C4-2B (cell line): Measurements from ENCODE around the gene VARS1.

Source experiments
- H3K27ac ChIP-seq: fragments of 450-650 bp; 2 replicates; pipeline ENCODE4 v1.5.1; 2017
- ZFX ChIP-seq: fragments of 450-650 bp; IDR thresholded peaks from 2 replicates; pipeline ENCODE4 v1.6.1; 2017
- TF ChIP-seq, protein P1 (sequence below): fragments of 450-650 bp; conservative IDR thresholded peaks from 2 replicates; pipeline ENCODE4 v1.5.1; 2017; ENCODE audit warnings: mild to moderate bottlenecking

The VARS1 gene

DNA sequence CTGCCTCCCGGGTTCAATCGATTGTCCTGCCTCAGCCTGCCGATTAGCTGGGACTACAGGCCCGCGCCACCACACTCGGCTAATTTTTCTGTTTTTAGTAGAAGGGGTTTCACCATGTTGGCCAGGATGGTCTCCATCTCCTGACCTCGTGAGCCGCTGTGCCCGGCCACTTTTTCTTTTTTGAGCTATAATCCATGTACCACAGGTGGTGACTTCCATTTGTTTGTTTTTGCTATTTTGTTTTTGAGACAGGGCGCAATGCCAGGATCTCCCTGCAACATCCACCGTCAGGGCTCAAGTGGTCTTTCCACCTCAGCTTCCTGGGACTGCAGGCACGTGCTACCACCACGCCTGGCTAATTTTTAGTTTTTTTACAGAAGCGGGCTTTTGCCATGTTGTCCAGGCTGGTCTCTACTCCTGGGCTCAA, 40.5 kb upstream of the VARS1 start:
- peak overlapping the region; percentile 97 for H3K27ac ChIP-seq
- TF ChIP-seq, protein P1, sequence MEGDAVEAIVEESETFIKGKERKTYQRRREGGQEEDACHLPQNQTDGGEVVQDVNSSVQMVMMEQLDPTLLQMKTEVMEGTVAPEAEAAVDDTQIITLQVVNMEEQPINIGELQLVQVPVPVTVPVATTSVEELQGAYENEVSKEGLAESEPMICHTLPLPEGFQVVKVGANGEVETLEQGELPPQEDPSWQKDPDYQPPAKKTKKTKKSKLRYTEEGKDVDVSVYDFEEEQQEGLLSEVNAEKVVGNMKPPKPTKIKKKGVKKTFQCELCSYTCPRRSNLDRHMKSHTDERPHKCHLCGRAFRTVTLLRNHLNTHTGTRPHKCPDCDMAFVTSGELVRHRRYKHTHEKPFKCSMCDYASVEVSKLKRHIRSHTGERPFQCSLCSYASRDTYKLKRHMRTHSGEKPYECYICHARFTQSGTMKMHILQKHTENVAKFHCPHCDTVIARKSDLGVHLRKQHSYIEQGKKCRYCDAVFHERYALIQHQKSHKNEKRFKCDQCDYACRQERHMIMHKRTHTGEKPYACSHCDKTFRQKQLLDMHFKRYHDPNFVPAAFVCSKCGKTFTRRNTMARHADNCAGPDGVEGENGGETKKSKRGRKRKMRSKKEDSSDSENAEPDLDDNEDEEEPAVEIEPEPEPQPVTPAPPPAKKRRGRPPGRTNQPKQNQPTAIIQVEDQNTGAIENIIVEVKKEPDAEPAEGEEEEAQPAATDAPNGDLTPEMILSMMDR: no peak
- no peak for TF ChIP-seq ZFX

DNA sequence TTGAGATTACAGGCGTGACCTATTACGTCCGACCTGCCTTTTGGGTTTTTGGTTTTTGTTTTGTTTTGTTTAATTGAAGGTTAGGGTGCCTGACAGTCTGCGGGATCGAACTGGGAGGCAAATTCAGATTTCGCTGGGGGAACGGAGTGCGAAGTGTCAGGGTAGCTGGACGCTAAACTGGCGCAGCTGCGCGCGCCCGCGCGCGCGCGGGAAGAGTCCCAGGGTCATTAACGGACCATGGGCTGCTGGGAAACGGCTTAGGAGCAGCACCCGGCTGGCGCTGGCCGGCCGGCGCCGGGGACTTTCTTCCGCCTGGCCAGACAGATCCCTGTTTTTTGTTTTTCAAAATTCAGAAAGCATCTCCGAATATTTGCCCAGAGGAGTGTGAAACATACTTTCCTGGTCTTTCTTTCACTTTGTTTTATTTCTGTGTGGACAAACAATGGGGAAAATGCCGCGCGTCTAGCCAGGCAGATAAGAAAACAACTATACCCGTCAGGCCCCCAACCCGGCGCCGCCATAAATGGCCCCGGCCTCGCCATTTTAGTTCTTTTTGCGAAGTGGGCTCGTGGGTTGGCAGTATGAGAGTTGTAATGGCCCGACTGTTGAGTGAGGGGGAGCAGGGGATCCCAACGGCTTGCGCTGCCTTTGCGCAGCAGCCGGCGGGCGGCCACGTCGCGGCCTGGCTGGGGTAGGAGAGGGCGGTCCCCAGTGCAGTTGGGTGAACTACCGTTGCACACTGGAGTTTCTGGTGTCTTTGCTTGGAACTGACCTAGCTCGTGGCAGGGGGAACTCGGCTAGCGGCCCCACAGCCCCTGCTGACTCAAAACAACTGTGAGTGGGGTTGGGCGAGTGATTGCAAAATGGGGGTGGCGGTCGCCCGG, 39.1 kb upstream of the VARS1 start:
- TF ChIP-seq, protein P1: no peak
- TF ChIP-seq ZFX: no peak
- H3K27ac ChIP-seq: peak overlapping the region; percentile 97

DNA sequence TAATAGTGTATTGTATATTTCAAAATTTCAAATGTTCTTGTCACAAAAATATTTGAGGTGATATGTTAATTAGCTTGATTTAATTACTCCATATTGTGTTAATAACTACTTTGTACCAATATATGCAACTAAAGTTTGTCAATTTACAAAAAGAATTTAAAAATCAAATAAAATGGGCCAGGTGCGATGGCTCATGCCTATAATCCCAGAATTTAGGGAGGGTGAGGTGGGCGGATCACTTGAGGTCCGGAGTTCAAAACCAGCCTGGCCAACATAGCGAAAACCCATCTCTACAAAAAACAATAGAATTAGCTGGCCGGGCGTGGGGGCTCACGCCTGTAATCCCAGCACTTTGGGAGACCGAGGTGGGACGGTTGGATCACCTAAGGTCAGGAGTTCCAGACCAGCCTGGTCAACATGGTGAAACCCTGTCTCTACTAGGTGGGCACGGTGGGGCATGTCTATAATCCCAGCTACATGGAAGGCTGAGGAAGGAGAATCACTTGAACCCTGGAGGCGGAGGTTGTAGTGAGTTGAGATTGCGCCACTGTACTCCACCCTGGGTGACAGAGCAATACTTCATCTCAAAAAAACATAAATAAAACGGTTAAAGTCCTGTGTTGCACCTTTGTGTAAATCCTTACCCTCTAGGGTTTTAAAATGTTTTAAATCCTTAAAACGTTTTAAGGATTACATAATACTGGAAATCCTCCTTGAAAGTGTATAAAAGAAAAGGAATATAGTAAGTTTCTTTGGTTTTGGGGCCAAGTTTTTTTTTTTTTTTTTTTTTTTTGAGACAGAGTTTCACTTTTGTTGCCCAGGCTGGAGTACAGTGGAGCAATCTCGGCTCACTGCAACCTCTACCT, 36.0 kb upstream of the VARS1 start:
- TF ChIP-seq, protein P1: no peak
- no peak for TF ChIP-seq ZFX
- H3K27ac ChIP-seq: peak overlapping the region; percentile 52; the same call in 1 of the 2 replicates

DNA sequence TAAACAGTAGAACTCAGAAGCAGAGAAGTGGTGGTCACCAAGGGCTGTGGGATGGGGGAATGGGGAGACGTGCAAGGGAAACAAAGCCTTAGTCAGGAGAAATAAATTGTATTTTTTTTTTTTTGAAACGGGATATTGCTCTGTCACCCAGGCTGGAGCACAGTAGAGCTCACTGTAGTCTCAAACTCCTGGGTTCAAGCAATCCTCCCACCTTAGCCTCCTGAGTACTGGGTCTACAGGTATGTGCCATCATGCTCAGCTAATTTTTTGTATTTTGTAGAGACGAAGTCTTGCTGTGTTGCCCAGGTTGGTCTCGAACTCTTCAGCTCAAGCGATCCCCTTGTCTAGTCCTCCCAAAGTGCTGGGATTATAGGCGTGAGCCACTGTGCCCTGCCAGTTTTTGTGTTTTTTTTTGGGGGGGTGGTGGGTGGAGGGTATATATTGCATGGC, 35.4 kb upstream of the VARS1 start:
- TF ChIP-seq, protein P1: no peak
- no peak for TF ChIP-seq ZFX
- H3K27ac ChIP-seq: peak overlapping the region; percentile 52

DNA sequence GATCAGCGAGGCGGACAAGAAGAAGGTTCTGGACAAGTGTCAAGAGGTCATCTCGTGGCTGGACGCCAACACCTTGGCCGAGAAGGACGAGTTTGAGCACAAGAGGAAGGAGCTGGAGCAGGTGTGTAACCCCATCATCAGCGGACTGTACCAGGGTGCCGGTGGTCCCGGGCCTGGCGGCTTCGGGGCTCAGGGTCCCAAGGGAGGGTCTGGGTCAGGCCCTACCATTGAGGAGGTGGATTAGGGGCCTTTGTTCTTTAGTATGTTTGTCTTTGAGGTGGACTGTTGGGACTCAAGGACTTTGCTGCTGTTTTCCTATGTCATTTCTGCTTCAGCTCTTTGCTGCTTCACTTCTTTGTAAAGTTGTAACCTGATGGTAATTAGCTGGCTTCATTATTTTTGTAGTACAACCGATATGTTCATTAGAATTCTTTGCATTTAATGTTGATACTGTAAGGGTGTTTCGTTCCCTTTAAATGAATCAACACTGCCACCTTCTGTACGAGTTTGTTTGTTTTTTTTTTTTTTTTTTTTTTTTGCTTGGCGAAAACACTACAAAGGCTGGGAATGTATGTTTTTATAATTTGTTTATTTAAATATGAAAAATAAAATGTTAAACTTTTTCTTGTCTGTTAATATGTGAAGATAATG, 34.2 kb upstream of the VARS1 start:
- H3K27ac ChIP-seq: peak overlapping the region; percentile 72
- TF ChIP-seq, protein P1: peak; percentile 57
- no peak for TF ChIP-seq ZFX

DNA sequence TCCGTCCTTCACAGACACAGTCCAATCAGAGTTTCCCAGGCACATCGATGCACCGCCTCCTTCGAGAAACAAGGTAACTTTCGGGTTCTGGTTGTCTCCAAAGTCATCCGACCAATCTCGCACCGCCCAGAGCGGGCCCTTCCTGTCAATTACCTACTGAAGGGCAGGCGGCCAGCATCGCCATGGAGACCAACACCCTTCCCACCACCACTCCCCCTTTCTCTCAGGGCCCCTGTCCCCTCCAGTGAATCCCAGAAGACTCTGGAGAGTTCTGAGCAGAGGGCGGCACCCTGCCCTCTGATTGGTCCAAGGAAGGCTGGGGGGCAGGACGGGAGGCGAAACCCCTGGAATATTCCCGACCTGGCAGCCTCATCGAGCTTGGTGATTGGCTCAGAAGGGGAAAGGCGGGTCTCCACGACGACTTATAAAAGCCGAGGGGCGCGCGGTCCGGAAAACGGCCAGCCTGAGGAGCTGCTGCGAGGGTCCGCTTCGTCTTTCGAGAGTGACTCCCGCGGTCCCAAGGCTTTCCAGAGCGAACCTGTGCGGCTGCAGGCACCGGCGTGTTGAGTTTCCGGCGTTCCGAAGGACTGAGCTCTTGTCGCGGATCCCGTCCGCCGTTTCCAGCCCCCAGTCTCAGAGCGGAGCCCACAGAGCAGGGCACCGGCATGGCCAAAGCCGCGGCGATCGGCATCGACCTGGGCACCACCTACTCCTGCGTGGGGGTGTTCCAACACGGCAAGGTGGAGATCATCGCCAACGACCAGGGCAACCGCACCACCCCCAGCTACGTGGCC, 31.9 kb upstream of the VARS1 start, which contains the start of gene HSPA1B:
HSPA1B (plus strand) TSS at position 453 of the 794 bp plus-strand sequence; CDS start at position 666, 213 bp downstream.
- TF ChIP-seq, protein P1: no peak
- no peak for TF ChIP-seq ZFX
- peak within 1 kb of the TSS; percentile 96 for H3K27ac ChIP-seq
